Retinal pigment epithelial cell (primary cell): ENCODE measurements around the gene OR6C2.
"Not testable (repeated sequence)": the region's sequence is repeated elsewhere in the genome, so short reads cannot be mapped to it uniquely, and the experiment has no call there.

Source experiments
- DNase-seq: peaks from one replicate; pipeline ENCODE4 v3.0.0-alpha.2; 2010; ENCODE audit warnings: low read depth
- H3K4me3 ChIP-seq: 2 replicates; pipeline ENCODE4 v1.5.1; 2011; ENCODE audit warnings: mild to moderate bottlenecking, low read length, control low read depth, moderate library complexity
- TF ChIP-seq, protein P1 (sequence below): conservative IDR thresholded peaks from 2 replicates; pipeline ENCODE4 v1.5.1; 2011; ENCODE audit warnings: low read depth, low read length, control low read depth, inconsistent platforms

OR6C2 gene

DNA sequence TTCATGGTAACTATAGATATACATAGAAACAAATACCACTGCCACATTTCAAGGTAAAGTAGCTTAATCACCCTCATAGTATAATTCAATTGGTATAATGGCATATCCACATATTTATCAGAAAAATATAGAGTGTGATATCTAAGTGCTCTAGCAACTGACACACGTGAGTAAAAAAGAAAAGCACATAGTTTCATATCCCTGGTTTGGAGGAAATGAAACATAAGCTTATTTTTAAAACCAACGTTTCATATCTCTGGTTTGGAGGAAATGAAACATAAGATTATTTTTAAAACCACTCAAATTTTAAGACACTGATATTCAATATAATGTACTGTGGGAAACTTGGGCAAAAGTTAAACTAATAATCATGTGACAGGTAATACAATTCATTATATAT is 24.0 kb downstream of the OR6C2 start:
- no peak overlapping the region for H3K4me3 ChIP-seq
- TF ChIP-seq, protein P1, sequence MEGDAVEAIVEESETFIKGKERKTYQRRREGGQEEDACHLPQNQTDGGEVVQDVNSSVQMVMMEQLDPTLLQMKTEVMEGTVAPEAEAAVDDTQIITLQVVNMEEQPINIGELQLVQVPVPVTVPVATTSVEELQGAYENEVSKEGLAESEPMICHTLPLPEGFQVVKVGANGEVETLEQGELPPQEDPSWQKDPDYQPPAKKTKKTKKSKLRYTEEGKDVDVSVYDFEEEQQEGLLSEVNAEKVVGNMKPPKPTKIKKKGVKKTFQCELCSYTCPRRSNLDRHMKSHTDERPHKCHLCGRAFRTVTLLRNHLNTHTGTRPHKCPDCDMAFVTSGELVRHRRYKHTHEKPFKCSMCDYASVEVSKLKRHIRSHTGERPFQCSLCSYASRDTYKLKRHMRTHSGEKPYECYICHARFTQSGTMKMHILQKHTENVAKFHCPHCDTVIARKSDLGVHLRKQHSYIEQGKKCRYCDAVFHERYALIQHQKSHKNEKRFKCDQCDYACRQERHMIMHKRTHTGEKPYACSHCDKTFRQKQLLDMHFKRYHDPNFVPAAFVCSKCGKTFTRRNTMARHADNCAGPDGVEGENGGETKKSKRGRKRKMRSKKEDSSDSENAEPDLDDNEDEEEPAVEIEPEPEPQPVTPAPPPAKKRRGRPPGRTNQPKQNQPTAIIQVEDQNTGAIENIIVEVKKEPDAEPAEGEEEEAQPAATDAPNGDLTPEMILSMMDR, result no peak
- no peak for DNase-seq

DNA sequence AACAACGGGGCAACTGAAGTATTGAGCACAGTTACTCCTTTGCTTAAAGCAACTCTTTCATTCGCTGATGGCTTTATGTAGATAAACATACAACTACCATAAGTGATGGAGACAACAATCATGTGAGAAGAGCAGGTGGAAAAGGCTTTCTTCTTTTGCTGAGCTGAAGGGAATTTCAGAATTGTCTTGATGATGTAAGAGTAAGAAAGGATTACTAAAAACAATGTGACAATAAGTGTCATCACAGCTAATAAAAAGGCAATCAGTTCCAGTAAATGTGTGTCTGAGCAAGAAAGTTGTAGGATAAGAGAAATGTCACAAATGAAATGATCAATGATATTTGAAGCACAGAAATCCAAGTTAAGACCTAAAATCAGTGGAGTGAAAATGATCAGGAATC is 25.4 kb downstream of the OR6C2 start:
- TF ChIP-seq, protein P1, result no peak
- H3K4me3 ChIP-seq, result no peak overlapping the region
- DNase-seq, result no peak

DNA sequence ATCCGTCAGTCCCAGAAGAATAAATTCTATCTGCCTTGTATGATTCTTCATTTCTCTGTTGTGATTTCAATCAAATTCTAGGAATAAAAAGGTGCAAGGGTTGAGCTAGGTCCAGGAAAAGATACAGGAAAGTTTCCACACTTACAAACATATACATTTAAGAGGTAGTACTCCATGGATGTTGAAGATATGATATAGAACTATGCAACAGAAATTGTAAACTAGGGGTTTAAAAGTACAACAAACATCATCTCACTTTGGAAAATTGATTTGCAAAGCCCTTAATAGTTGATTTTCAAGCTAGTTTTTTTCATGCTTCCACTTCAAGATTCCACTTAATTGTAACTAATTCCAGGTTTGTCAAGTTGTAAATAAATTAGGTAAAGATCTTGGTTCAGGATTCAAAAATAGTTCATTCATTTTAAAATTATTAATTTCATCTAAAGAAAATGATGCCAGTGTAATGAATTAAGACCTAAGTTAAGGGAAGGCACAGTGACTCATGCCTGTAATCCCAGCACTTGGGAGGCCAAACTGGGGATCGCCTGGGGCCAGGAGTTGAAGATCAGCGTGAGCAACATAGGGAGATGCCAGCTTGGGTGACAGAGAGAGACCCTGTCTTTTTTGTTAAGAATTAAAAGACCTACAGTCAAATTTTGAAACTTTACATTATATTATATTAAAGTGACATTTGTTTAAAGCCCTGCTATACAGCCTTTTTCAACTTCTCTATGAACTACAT is 26.4 kb downstream of the OR6C2 start, which contains the start of gene OR6C70:
OR6C70 (minus strand) TSS at position 51 of the 742 bp plus-strand sequence; CDS start at position 51, 0 bp downstream.
- no peak within 1 kb of the TSS for H3K4me3 ChIP-seq
- DNase-seq, result no peak
- TF ChIP-seq, protein P1, result no peak

DNA sequence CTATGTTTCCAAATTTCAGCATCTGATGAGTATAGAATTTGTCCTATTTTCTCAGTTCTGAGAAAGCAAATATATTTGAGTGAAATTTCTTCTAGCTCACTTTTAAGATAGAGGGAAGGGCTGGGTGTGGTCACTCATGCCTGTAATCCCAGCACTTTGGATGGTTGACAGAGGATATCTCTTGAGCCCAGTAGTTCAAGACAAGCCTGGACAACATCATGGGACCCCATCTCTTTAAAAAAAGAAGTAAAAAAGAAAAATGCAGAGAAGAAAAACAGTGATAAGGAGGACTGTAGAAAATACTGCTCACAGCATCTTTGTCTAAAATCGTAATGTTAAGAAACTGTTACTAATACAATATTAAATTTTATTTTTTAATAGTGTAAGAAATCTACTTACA is 28.4 kb downstream of the OR6C2 start:
- no peak overlapping the region for H3K4me3 ChIP-seq
- TF ChIP-seq, protein P1, result no peak
- DNase-seq, result no peak

DNA sequence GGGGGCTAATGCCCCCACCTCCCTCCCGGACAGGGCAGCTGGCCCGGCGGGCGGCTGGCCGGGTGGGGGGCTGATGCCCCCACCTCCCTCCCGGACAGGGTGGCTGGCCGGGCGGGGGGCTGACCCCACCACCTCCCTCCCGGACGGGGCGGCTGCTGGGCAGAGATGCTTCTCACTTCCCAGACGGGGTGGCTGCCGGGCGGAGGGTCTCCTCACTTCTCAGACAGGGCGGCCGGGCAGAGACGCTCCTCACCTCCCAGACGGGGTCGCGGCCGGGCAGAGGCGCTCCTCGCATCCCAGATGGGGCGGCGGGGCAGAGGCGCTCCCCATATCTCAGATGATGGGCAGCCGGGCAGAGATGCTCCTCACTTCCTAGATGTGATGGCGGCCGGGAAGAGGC is 35.3 kb downstream of the OR6C2 start:
- H3K4me3 ChIP-seq, DNase-seq: not testable (repeated sequence)

DNA sequence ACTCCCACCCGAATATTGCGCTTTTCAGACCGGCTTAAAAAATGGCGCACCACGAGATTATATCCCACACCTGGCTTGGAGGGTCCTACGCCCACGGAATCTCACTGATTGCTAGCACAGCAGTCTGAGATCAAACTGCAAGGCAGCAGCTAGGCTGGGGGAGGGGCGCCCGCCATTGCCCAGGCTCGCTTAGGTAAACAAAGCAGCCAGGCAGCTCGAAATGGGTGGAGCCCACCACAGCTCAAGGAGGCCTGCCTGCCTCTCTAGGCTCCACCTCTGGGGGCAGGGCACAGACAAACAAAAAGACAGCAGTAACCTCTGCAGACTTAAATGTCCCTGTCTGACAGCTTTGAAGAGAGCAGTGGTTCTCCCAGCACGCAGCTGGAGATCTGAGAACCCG is 40.4 kb downstream of the OR6C2 start:
- not testable (repeated sequence) for DNase-seq

DNA sequence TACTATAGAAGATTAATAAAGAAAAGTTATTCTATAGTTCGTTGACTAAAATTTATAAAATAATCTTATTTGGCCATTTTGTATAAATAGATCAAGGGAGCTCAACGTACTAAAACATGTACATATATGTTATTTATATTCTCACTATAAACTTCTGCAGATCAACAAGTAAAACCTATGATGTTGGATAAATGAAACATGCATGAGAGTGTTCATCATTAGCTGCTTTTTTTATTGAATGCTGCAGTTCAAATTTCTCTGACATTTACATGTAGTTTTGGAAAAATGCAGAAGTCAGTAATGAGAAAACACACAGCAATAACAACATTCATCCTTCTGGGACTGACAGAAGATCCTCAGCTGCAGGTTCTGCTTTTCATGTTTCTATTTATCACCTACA is 48.2 kb downstream of the OR6C2 start, which contains the start of gene OR6C68:
OR6C68 (plus strand) TSS at position 301 of the 400 bp plus-strand sequence; CDS start at position 301, 0 bp downstream.
- TF ChIP-seq, protein P1, result no peak
- H3K4me3 ChIP-seq, result no peak within 1 kb of the TSS
- no peak for DNase-seq

More for the DNA sequence above, 40.4 kb downstream of the OR6C2 start:
- H3K4me3 ChIP-seq, result not testable (repeated sequence)

DNA sequence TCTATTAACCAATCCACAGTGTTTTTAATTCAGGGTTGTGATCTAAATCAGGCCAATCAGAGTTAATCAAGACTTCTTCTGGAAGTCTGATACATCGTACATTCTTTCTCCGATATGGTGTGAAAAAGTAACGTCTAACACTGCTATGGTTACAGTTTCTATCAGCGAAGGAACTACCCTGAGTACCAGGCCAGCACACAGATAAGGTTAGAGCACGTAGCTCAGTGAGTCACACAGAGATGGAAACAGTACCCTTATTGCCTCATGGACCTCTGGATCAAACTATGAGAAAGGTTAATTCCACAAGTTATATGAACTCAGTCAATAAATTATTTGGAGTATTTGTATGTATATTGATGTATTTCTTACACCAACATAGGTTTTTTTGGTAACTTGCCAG is 51.6 kb downstream of the OR6C2 start:
- H3K4me3 ChIP-seq, result no peak overlapping the region
- no peak for DNase-seq
- TF ChIP-seq, protein P1, result no peak
